ENCODE measurements around the gene ARID3A. TPM values are rescaled to one million over a fixed set of nuclear protein-coding genes. Genes with fewer than 3 reads are reported as not detected.

Gene ARID3A
- total RNA-seq, 1 donor from 2014 or later: 83.0 TPM

DNA sequence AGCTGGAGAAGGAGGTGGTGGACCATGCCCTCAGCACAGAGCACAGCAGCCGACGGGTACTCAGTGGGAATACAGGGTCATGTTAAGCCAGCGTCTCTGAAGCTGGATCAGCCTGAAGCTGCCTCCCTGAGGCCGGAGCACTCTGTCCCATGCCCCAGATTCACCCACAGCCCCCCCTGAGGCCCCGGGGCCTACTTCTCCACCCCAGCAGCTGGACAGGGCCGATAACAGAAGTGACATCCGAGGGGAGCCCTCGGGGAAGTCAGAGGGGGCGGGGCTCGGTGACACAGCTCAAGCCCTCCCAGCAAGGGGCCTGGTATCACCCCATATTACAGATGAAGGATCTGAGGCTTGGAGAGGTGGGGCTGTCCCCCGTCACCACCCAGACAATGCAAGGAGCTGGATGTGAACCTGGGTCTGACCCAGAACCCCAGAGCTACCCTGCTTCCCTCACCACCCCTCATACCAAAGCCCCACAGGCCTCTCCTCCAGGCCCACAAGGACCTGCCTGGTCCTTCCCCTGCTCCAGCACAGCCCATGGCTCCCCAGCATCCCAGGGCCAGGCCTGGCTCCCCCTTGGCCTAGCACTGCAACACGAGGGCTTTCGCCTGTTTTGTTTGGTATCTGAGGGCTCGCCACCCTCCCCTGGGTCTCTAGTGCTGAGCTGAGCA is 18.5 kb upstream of the ARID3A start:
- DNase-seq (ENCODE audit: extremely low spot score, unreplicated experiment): no peak
- Mint-ChIP-seq H3K9me3 (no peaks in the 10 kb centered on the region), H3K27me3 (no peaks in the 10 kb centered on the region), H3K27ac (no peak overlapping the region), H3K4me1 (ENCODE audit: unreplicated experiment) (peaks cover 12% of the 10 kb centered on the region), H3K4me3 (no peak overlapping the region), H3K36me3 (no peaks in the 10 kb centered on the region)
- no peak for TF ChIP-seq CTCF (conservative IDR thresholded peaks at IDR 0.05)

DNA sequence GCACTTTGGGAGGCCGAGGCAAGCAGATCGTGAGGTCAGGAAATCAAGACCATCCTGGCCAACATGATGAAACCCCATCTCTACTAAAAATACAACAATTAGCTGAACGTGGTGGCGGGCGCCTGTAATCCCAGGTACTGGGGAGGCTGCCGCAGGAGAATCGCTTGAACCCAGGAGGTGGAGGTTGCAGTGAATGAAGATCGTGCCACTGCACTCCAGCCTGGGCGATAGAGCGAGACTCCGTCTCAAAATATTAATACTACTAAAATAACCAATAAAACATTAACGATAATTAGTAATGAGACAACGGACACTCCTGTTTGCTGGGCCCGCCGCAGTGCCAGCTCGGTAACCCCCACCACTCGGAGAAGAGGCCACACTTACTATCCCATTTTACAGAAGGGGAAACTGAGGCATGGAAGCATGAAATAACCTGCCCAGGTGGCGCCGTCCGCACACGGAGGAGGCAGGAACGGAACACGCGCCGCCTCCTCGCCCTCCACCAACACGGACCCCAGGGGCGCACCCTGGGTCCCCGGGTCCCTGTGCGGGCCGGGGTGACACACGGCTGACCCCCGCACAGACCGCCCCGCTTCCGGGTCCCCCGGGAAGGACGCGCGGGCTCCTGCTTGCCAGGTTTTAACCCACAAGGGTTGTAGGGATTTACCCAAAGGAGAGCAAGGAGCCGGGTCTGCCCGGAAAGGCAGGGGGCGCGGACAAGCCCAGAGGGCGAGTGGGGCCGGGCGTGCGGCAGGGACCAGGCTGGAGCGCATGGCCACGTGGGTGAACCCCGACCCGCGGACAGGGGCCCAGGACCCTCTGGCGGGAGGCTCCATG is 14.4 kb upstream of the ARID3A start:
- Mint-ChIP-seq H3K27ac (peak overlapping the region; percentile 62), H3K36me3 (no peaks in the 10 kb centered on the region), H3K9me3 (no peaks in the 10 kb centered on the region), H3K4me1 (ENCODE audit: unreplicated experiment) (peaks cover 9% of the 10 kb centered on the region), H3K27me3 (peaks cover 5% of the 10 kb centered on the region), H3K4me3 (peak overlapping the region; percentile 77)
- TF ChIP-seq CTCF (conservative IDR thresholded peaks at IDR 0.05): no peak
- DNase-seq (ENCODE audit: extremely low spot score, unreplicated experiment): no peak

DNA sequence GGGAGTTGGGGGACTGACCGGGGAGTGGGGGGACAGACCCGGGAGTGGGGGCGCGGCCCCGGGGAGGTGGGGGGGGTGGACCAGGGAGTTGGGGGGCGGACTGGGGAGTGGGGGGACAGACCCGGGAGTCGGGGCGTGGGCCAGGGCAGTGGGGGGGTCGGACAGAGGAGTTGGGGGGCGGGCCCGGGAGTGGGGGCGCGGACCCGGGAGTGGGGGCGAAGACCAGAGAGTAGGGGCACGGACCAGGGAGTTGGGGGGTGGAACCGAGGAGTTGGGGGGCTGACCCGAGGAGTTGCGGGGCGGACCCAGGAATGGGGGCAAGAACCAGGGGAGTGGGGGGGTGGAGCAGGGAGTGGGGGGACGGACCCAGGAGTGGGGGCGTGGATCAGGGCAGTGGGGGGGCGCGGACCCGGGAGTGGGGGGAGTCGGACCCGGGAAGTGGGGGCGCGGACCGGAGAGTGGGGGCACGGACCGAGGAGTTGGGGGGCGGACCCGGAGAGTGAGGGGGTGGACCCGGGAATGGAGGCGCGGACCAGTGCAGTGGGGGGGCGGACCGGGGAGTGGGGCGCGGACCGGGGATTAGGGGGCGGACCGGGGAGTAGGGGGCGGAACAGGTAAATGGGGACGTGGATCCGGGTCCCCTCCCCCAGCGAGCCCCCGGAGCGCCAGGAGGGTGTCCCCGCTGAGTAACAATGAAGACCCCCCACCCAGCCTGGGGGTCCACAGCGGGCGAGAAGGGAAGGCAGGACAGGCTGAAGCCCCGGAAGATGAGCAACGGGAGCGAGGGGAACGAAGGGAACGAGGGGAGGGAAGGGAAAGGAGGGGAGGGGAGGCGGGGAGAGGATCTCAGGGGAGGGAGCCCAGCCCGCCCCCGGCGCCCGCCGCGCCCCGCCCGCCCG is 13.4 kb upstream of the ARID3A start:
- peaks cover 9% of the 10 kb centered on the region for H3K4me1 Mint-ChIP-seq (ENCODE audit: unreplicated experiment)
- H3K36me3 Mint-ChIP-seq: no peaks in the 10 kb centered on the region
- H3K4me3 Mint-ChIP-seq: peak overlapping the region; percentile 81
- no peaks in the 10 kb centered on the region for H3K9me3 Mint-ChIP-seq
- H3K27ac Mint-ChIP-seq: no peak overlapping the region
- peaks cover 5% of the 10 kb centered on the region for H3K27me3 Mint-ChIP-seq
- DNase-seq (ENCODE audit: extremely low spot score, unreplicated experiment): no peak
- TF ChIP-seq CTCF (conservative IDR thresholded peaks at IDR 0.05): no peak

DNA sequence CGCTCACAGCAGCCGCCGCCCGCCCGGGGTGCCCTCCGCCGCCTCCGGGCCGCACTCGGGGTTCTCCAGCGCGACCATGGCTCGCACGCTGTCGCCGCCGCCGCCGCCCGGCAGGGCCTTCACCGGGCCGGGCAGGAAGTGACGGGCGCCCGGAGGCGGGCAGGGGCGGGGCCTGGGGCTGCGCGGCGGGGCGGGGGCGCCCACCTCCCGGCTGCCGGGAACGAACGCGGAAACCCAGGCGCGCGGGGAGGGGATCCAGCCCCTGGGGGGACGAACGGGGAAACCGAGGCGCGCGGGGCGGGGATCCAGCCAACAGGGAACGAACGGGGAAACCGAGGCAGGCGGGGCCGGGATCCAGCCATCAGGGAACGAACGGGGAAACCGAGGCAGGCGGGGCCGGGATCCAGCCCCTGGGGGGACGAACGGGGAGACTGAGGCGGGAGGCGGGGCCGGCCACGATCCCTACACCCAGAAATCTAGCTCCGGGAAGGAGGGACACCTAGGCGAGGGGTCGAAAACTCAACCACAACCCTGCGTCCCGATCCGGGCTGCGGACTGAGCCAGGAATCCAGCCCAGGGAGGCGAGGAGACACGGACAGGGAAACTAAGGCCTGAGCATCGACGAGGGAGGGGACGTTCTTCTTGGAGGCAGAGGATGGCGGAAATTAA is 12.6 kb upstream of the ARID3A start, which contains the start of gene R3HDM4:
Gene R3HDM4, minus strand, starts transcription at position 140 of the 669 bp plus-strand sequence. Its CDS starts 62 bp downstream, at position 78.
- no peaks in the 10 kb centered on the region for H3K36me3 Mint-ChIP-seq
- peaks cover 8% of the 10 kb centered on the region for H3K27me3 Mint-ChIP-seq
- peak within 1 kb of the TSS; percentile 68 for H3K27ac Mint-ChIP-seq
- peak within 1 kb of the TSS; percentile 85 for H3K4me3 Mint-ChIP-seq
- no peak for DNase-seq (ENCODE audit: extremely low spot score, unreplicated experiment)
- no peaks in the 10 kb centered on the region for H3K9me3 Mint-ChIP-seq
- no peak for TF ChIP-seq CTCF (conservative IDR thresholded peaks at IDR 0.05)
- H3K4me1 Mint-ChIP-seq (ENCODE audit: unreplicated experiment): peaks cover 9% of the 10 kb centered on the region

Measured in type B pancreatic cell (in vitro differentiated cells).